H1 (cell line): Measurements from ENCODE around the gene CIITA. TPM values are rescaled to one million over a fixed set of nuclear protein-coding genes. Genes with fewer than 3 reads are reported as not detected.

ENCODE experiments used
- CTCF ChIA-PET: fragments of 300-600 bp; sonication (Branson Sonifier 250); formaldehyde crosslinking; loops from one replicate; lab custom pipeline; 2021; ENCODE audit not compliant: partially characterized antibody; lab: Charles Lee
- POLR2A ChIA-PET: fragments of 300-600 bp; sonication (Branson Sonifier 250); formaldehyde crosslinking; loops from one replicate; lab custom pipeline; 2021; ENCODE audit warnings: inconsistent platforms; ENCODE audit not compliant: partially characterized antibody; lab: Charles Lee
- DNase-seq, 2 experiments: peaks; one replicate each; pipeline versions ENCODE4 v3.0.0 to v3.0.0-alpha.2; 2010 to 2022; ENCODE audit warnings: low spot score in 2 of 2, low read depth in 1 of 2, mixed read lengths in 1 of 2
- FAIRE-seq: peaks from 2 replicates; lab custom pipeline; 2011; peaks lifted over from hg19 to GRCh38; lab: Jason Lieb, UNC
- H2AFZ ChIP-seq: 2 replicates; pipeline ENCODE4 v1.8.1; 2012; ENCODE audit warnings: low read length, inconsistent platforms
- H2AK5ac ChIP-seq: 2 replicates; pipeline ENCODE4 v1.6.1; 2013; ENCODE audit warnings: low read depth, low read length
- H2BK120ac ChIP-seq: replicated peaks from 2 replicates; pipeline ENCODE3; 2013; ENCODE audit warnings: low read depth, low read length, inconsistent platforms
- H2BK12ac ChIP-seq: 2 replicates; pipeline ENCODE4 v1.6.1; 2013; ENCODE audit warnings: low read depth, low read length
- H2BK15ac ChIP-seq: 2 replicates; pipeline ENCODE4 v1.6.1; 2013; ENCODE audit warnings: low read length
- H2BK20ac ChIP-seq: 2 replicates; pipeline ENCODE4 v1.6.1; 2013; ENCODE audit warnings: low read length
- H2BK5ac ChIP-seq: 2 replicates; pipeline ENCODE4 v1.6.1; 2013; ENCODE audit warnings: low read depth, low read length
- H3K14ac ChIP-seq: 2 replicates; pipeline ENCODE4 v1.6.1; 2013; ENCODE audit warnings: inconsistent platforms; ENCODE audit not compliant: insufficient read length
- H3K18ac ChIP-seq: 2 replicates; pipeline ENCODE4 v1.6.1; 2013; ENCODE audit warnings: low read length; ENCODE audit errors: extremely low read depth
- H3K23ac ChIP-seq: 2 replicates; pipeline ENCODE4 v1.6.1; 2013; ENCODE audit warnings: inconsistent platforms; ENCODE audit not compliant: insufficient read length
- H3K23me2 ChIP-seq: 2 replicates; pipeline ENCODE4 v1.6.1; 2013; ENCODE audit warnings: low read depth, low read length
- H3K27ac ChIP-seq: 2 replicates; pipeline ENCODE4 v1.6.1; 2011; ENCODE audit warnings: low read depth, low read length, inconsistent platforms
- H3K27me3 ChIP-seq, 4 experiments: replicated peaks in 1 of 4; 1 replicate in 1 of 4; 2 replicates in 3 of 4; pipeline versions ENCODE4 v1.6.1 to v1.8.1; 2011 to 2013; ENCODE audit warnings: low read length in 3 of 4, mild to moderate bottlenecking in 3 of 4, inconsistent platforms in 2 of 4, mixed read lengths in 2 of 4, moderate library complexity in 1 of 4; ENCODE audit not compliant: control insufficient read depth in 3 of 4, insufficient read depth in 3 of 4; ENCODE audit errors: extremely low read depth in 1 of 4
- H3K36me3 ChIP-seq, 4 experiments: 2 replicates each; pipeline versions ENCODE4 v1.6.1 to v1.8.1; 2011 to 2013; ENCODE audit warnings: mild to moderate bottlenecking in 4 of 4, low read length in 3 of 4, moderate library complexity in 2 of 4, control low read depth in 1 of 4, inconsistent platforms in 1 of 4; ENCODE audit not compliant: insufficient read depth in 4 of 4, control insufficient read depth in 2 of 4
- H3K4ac ChIP-seq: replicated peaks from 2 replicates; pipeline ENCODE3; 2013; ENCODE audit warnings: low read length, low read depth, mixed read lengths, inconsistent platforms; ENCODE audit not compliant: insufficient read length
- H3K4me1 ChIP-seq, 4 experiments: replicated peaks in 1 of 4; 1 replicate in 1 of 4; 2 replicates in 3 of 4; pipeline versions ENCODE4 v1.6.1 to v1.8.1; 2011 to 2013; ENCODE audit warnings: low read length in 3 of 4, inconsistent platforms in 2 of 4, mixed read lengths in 1 of 4; ENCODE audit not compliant: insufficient read depth in 4 of 4, control insufficient read depth in 3 of 4
- H3K4me2 ChIP-seq, 2 experiments: 2 replicates each; pipeline versions ENCODE4 v1.6.1 to v1.8.1; 2011 to 2013; ENCODE audit warnings: low read depth in 2 of 2, low read length in 2 of 2, control low read depth in 1 of 2, inconsistent platforms in 1 of 2, mild to moderate bottlenecking in 1 of 2; ENCODE audit not compliant: insufficient read depth in 1 of 2
- H3K4me3 ChIP-seq, 4 experiments: fragments of 200-600, 300-600 bp in 1 of 4; sonication (generic), shearing (Covaris generic), sonication (Bioruptor Twin) in 1 of 4; 2 replicates each; pipeline versions ENCODE4 v1.5.1 to v1.8.1; 2011 to 2016; ENCODE audit warnings: low read length in 4 of 4, low read depth in 3 of 4, control low read depth in 2 of 4, inconsistent platforms in 2 of 4, mild to moderate bottlenecking in 2 of 4, mixed read lengths in 1 of 4, moderate library complexity in 1 of 4; ENCODE audit not compliant: insufficient read depth in 2 of 4; ENCODE audit errors: extremely low read depth in 1 of 4
- H3K56ac ChIP-seq: replicated peaks from 2 replicates; pipeline ENCODE3; 2013; ENCODE audit warnings: low read depth, mild to moderate bottlenecking, mixed read lengths, low read length, inconsistent platforms; ENCODE audit not compliant: insufficient read length
- H3K79me1 ChIP-seq: 2 replicates; pipeline ENCODE4 v1.6.1; 2013; ENCODE audit warnings: low read depth, low read length, control low read depth
- H3K79me2 ChIP-seq, 2 experiments: 2 replicates each; pipeline versions ENCODE4 v1.6.1 to v1.8.1; 2012 to 2013; ENCODE audit warnings: low read length in 2 of 2, mild to moderate bottlenecking in 2 of 2, inconsistent platforms in 1 of 2; ENCODE audit not compliant: insufficient read depth in 2 of 2, control insufficient read depth in 1 of 2
- H3K9ac ChIP-seq, 4 experiments: replicated peaks in 1 of 4; 1 replicate in 1 of 4; 2 replicates in 3 of 4; pipeline versions ENCODE4 v1.6.1 to v1.8.1; 2011 to 2013; ENCODE audit warnings: low read depth in 3 of 4, low read length in 3 of 4, control low read depth in 2 of 4, mild to moderate bottlenecking in 2 of 4, moderate library complexity in 2 of 4, inconsistent platforms in 1 of 4; ENCODE audit errors: extremely low read depth in 1 of 4
- H3K9me3 ChIP-seq, 2 experiments: 2 replicates each; pipeline versions ENCODE4 v1.6.1 to v1.8.1; 2012 to 2013; ENCODE audit warnings: mild to moderate bottlenecking in 2 of 2, moderate library complexity in 2 of 2, control low read depth in 1 of 2, inconsistent platforms in 1 of 2, low read depth in 1 of 2, low read length in 1 of 2, mixed read lengths in 1 of 2; ENCODE audit not compliant: insufficient read depth in 2 of 2
- H4K20me1 ChIP-seq, 2 experiments: replicated peaks in 1 of 2; 2 replicates each; pipeline versions ENCODE3 to v1.8.1; 2011 to 2013; ENCODE audit warnings: inconsistent platforms in 2 of 2, low read length in 2 of 2, mild to moderate bottlenecking in 1 of 2; ENCODE audit not compliant: insufficient read depth in 2 of 2, control insufficient read depth in 1 of 2
- H4K5ac ChIP-seq: 2 replicates; pipeline ENCODE4 v1.6.1; 2013; ENCODE audit warnings: low read length, low read depth, mixed read lengths, inconsistent platforms; ENCODE audit not compliant: insufficient read length
- H4K8ac ChIP-seq: 2 replicates; pipeline ENCODE4 v1.8.0; 2013; ENCODE audit warnings: mild to moderate bottlenecking, moderate library complexity, low read length, inconsistent platforms; ENCODE audit not compliant: insufficient read depth; ENCODE audit errors: extremely low read depth
- H4K91ac ChIP-seq: replicated peaks from 2 replicates; pipeline ENCODE3; 2013; ENCODE audit warnings: low read length, mixed read lengths, inconsistent platforms; ENCODE audit not compliant: insufficient read length
- TBP ChIP-seq: IDR thresholded peaks from 2 replicates; pipeline ENCODE4 v1.6.1; 2011; ENCODE audit warnings: low read depth, low read length, improper control_type of control experiment
- WGBS, 2 experiments: shearing (Covaris generic) in 1 of 2; methylation state at CpG; one replicate each; pipeline versions ENCODE4 v1.1.6 to v1.1.7; 2013 to 2015; ENCODE audit warnings: low lambda C conversion rate in 2 of 2, mixed read lengths in 2 of 2, inconsistent platforms in 1 of 2, low coverage in 1 of 2, missing lambda C conversion rate in 1 of 2; ENCODE audit not compliant: insufficient replicate concordance in 2 of 2, insufficient coverage in 1 of 2, insufficient read length in 1 of 2; ENCODE audit errors: extremely low coverage in 1 of 2, missing lambda C conversion rate in 1 of 2; 5-methylcytosine and 5-hydroxymethylcytosine counted together
- polyA plus RNA-seq, 7 experiments: library from polyadenylated mRNA; depleted of rRNA in 3 of 7; stranded (reverse) in 5 of 7; unstranded in 2 of 7; fragments of >200 nt in 5 of 7; fragments of 200-250 nt in 2 of 7; gene quantifications; 1 replicate in 5 of 7; 2 replicates in 1 of 7; 4 replicates in 1 of 7; pipeline versions ENCODE4 v1.2.1 to v1.2.3, GENCODE V29; 2011 to 2013; ENCODE audit warnings: missing spikeins in 2 of 7, mixed read lengths in 2 of 7
- total RNA-seq: library from RNA; stranded (reverse); fragmentation: NEBNext Ultra II Directional; extraction: Animal tissue kit (Norgen Biotek cat#: 25700); gene quantifications from 2 replicates; pipeline ENCODE4 v1.2.1, GENCODE V29; 2021

CIITA gene
- total and polyA plus RNA-seq, 2 of the 8 experiments (the other 6 are each of a cell fraction or from before 2014, with no cell fraction given), result 0.07 to 0.17 TPM

DNA sequence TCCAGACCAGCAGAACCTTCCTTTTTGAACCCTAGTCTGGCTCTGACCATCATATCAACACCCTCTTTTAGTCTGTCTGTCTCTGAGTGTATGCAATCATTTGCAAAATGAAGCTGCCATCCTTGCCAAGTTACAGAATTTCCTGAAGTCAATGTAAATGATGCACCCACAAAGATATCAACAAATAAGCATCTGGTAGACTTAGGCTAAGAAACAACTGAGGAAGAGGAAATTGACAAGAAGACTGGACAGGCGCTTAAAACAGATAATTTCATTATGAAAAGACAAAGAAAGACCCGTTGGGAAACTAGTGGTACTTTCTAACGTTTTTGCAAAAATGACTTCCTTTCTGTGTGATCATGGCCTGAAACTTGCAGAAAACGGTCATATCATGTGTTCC lies 24.7 kb upstream of the CIITA start:
- H4K8ac ChIP-seq, result no peak overlapping the region
- no peak overlapping the region for H4K5ac ChIP-seq
- H2BK5ac ChIP-seq, result no peak overlapping the region
- H3K27ac ChIP-seq, result no peak overlapping the region
- H4K20me1 ChIP-seq, result no peaks in the 10 kb centered on the region
- no peak for TF ChIP-seq TBP
- H3K27me3 ChIP-seq, result no peaks in the 10 kb centered on the region; a peak in 1 of 7 replicates
- CTCF ChIA-PET, result no interaction called here
- no peaks in the 10 kb centered on the region for H3K9me3 ChIP-seq
- no peak overlapping the region for H2AK5ac ChIP-seq
- no peak overlapping the region for H3K4ac ChIP-seq
- no peak overlapping the region for H3K23ac ChIP-seq
- no peak overlapping the region for H3K56ac ChIP-seq
- H3K4me1 ChIP-seq, result no peaks in the 10 kb centered on the region
- H2BK15ac ChIP-seq, result no peak overlapping the region
- no peaks in the 10 kb centered on the region for H3K23me2 ChIP-seq
- no peak overlapping the region for H3K14ac ChIP-seq
- no peak overlapping the region for H4K91ac ChIP-seq
- no peak overlapping the region for H2BK12ac ChIP-seq
- H3K79me1 ChIP-seq, result no peaks in the 10 kb centered on the region
- no peak overlapping the region for H3K4me3 ChIP-seq
- 85% methylated on average over 4 of the region's 4 CpGs; no CpG with 5 or more reads in 1 of the 2 experiments for WGBS, 2 experiments
- H3K9ac ChIP-seq, result no peak overlapping the region
- H2AFZ ChIP-seq, result no peak overlapping the region
- no peak overlapping the region for H2BK20ac ChIP-seq
- no peak for FAIRE-seq
- H3K79me2 ChIP-seq, result no peaks in the 10 kb centered on the region
- POLR2A ChIA-PET, result no interaction called here
- no peaks in the 10 kb centered on the region for H3K36me3 ChIP-seq
- no peak overlapping the region for H3K18ac ChIP-seq
- DNase-seq, result no peak
- H2BK120ac ChIP-seq, result no peak overlapping the region
- no peak overlapping the region for H3K4me2 ChIP-seq
